Activated CD4-positive, alpha-beta T cell treated with anti-CD3 and anti-CD28 coated beads, Interleukin-2, Interleukin-4, amounts not matched to agents 100 ng/mL and 50 ng/mL, durations not matched to agents 16 hours and 8 hours (primary cell): ENCODE results near the gene MORC3.
"Not testable (repeated sequence)": the region's sequence is repeated elsewhere in the genome, so short reads cannot be mapped to it uniquely, and the experiment has no call there.

Source experiments
- DNase-seq: peaks from one replicate; pipeline ENCODE4 v3.0.0-alpha.2; 2020; ENCODE audit warnings: low spot score

The MORC3 gene

GRCh38 chr21:36322083-36322424 lies 2.1 kb downstream of the MORC3 start:
- DNase-seq: no peak

GRCh38 chr21:36323032-36323431 lies 3.0 kb downstream of the MORC3 start:
- peak; percentile 17 for DNase-seq

- DNase-seq: no peak
These were observed 5.5 kb downstream of the MORC3 start for GRCh38 chr21:36325373-36326010.

- DNase-seq: peak; percentile 53
These were observed 10.9 kb downstream of the MORC3 start for GRCh38 chr21:36330904-36331303.

GRCh38 chr21:36337099-36337509 lies 17.1 kb downstream of the MORC3 start:
- no peak for DNase-seq

- DNase-seq: no peak
These were observed 19.0 kb downstream of the MORC3 start for GRCh38 chr21:36338975-36339374.

- DNase-seq: not testable (repeated sequence)
These were observed 22.6 kb downstream of the MORC3 start for GRCh38 chr21:36342581-36342980.

GRCh38 chr21:36344931-36345330 lies 24.9 kb downstream of the MORC3 start:
- no peak for DNase-seq

- no peak for DNase-seq
These were observed 27.4 kb downstream of the MORC3 start for GRCh38 chr21:36347278-36347961.

- DNase-seq: no peak
These were observed 27.9 kb downstream of the MORC3 start for GRCh38 chr21:36347962-36348328.

GRCh38 chr21:36349315-36349714 lies 29.3 kb downstream of the MORC3 start:
- DNase-seq: no peak

- no peak for DNase-seq
These were observed 30.4 kb downstream of the MORC3 start for GRCh38 chr21:36350282-36350910.

- no peak for DNase-seq
These were observed 35.1 kb downstream of the MORC3 start for GRCh38 chr21:36354918-36355680.

GRCh38 chr21:36355868-36356267 lies 35.9 kb downstream of the MORC3 start:
- DNase-seq: no peak

GRCh38 chr21:36359185-36359584 lies 39.2 kb downstream of the MORC3 start:
- no peak for DNase-seq

- peak; percentile 48 for DNase-seq
These were observed 49.2 kb downstream of the MORC3 start for GRCh38 chr21:36369064-36369685.

- no peak for DNase-seq
These were observed 56.0 kb downstream of the MORC3 start for GRCh38 chr21:36375994-36376393.

GRCh38 chr21:36377391-36377842 lies 57.4 kb downstream of the MORC3 start:
- no peak for DNase-seq

- no peak for DNase-seq
These were observed 59.3 kb downstream of the MORC3 start for GRCh38 chr21:36379251-36379650.

GRCh38 chr21:36381841-36382589 lies 62.0 kb downstream of the MORC3 start:
- no peak for DNase-seq

- not testable (repeated sequence) for DNase-seq
These were observed 62.7 kb downstream of the MORC3 start for GRCh38 chr21:36382722-36383121.

GRCh38 chr21:36384885-36385232 lies 64.9 kb downstream of the MORC3 start:
- no peak for DNase-seq
